ENCODE results near the gene RRBP1.

RRBP1 gene

GRCh38 chr20:17617868-17618672 is 64.0 kb downstream of the RRBP1 start:
- DNase-seq: peak in 1 of 3 experiments; percentile 16

GRCh38 chr20:17617212-17617867 is 64.7 kb downstream of the RRBP1 start:
- DNase-seq: peak; percentile 11 to 75 (median 52)

- DNase-seq: no peak
These were observed 65.4 kb downstream of the RRBP1 start for GRCh38 chr20:17616480-17617211.

DNA sequence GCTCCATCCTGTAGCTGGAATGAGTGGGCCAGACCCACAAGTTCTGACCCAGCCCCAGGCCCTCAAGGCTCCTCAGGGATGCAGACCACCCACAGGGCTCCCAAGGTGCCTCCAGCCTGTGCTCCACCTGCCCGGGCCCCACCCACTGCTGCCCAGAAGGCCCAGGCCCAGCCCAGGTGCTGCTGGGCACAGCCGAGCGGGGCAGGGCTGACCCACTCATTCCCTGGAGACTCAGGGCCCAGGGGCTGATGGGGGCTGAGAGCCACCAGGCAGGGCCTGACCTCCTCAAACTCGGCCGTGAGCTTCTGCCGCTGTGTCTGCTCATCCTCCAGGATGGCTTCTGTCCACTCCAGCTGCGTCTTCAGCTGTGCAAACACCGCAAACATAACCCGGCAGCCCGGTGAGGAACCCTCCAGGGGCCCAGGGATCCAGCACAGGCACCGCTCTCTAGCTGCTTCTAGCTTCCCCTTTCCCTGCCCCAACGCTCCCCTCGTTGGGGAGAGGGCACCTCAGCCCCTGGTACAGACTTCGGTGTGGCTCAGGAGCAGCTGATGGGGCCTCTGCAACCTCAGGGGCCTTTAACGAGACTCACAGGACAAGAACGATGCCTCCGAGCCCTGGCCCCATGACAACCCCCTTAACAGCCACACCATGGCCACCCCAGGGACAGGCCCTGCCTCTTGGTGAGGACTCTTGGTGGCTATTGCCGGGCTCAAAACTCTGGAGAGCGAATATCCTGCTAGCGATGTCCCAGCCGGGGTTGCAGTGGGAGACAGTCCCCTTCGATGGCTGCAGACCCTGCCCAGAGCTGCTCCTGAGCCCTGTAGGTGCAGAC is 66.2 kb downstream of the RRBP1 start:
- peak; percentile 2 to 75 (median 50) for DNase-seq

GRCh38 chr20:17614812-17615644 is 67.0 kb downstream of the RRBP1 start:
- DNase-seq: no peak

- DNase-seq: peak; percentile 10 to 49 (median 13)
These were observed 67.7 kb downstream of the RRBP1 start for GRCh38 chr20:17614176-17614811.

- no peak for DNase-seq
These were observed 68.5 kb downstream of the RRBP1 start for GRCh38 chr20:17613328-17614175.

GRCh38 chr20:17612992-17613327 is 69.1 kb downstream of the RRBP1 start:
- no peak for DNase-seq

- DNase-seq: no peak
These were observed 69.6 kb downstream of the RRBP1 start for GRCh38 chr20:17612287-17612991.

- no peak for DNase-seq
These were observed 70.3 kb downstream of the RRBP1 start for GRCh38 chr20:17611540-17612286.

- DNase-seq: no peak
These were observed 70.8 kb downstream of the RRBP1 start for GRCh38 chr20:17611290-17611539.

GRCh38 chr20:17610566-17611289 is 71.3 kb downstream of the RRBP1 start:
- DNase-seq: no peak

DNA sequence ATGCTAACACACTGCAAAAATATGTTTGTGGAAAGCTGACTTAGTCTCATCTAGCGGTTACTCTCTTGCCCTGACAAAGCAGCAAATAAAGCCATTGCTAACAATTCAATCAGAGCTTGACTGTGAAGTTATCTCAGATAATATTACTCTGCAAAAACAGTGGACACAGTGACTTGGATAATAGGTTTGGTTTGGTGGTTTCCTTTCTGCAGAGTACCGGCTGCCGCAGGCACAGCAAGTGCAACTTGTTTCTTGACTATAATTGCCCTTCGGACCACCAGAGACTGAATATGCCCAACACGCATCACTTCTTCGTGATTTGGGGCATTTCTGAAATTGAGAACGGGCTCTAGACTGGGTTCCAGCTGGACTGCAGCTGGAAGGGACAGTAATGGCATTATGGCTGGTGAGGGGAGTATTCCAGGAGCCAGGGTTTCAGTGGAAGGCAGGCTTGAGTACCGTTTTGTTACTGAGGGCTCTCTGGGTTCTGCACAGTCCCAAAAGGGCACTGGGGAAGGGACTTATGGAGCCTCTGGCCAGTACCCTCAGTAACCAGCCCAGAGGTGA is 72.1 kb downstream of the RRBP1 start:
- DNase-seq: no peak

- no peak for DNase-seq
These were observed 73.1 kb downstream of the RRBP1 start for GRCh38 chr20:17608701-17609497.

- DNase-seq: no peak
These were observed 76.0 kb downstream of the RRBP1 start for GRCh38 chr20:17606001-17606400.

GRCh38 chr20:17605131-17605660 is 76.8 kb downstream of the RRBP1 start:
- no peak for DNase-seq

GRCh38 chr20:17602493-17602892 is 79.5 kb downstream of the RRBP1 start:
- DNase-seq: no peak
